ENCODE measurements around the gene NHSL2. TPM values are rescaled to one million over a fixed set of nuclear protein-coding genes. Genes with fewer than 3 reads are reported as not detected.

Gene NHSL2
- total RNA-seq, 4 donors from 2014 or later = 5.5 to 11.7 (median 7.2) TPM

DNA sequence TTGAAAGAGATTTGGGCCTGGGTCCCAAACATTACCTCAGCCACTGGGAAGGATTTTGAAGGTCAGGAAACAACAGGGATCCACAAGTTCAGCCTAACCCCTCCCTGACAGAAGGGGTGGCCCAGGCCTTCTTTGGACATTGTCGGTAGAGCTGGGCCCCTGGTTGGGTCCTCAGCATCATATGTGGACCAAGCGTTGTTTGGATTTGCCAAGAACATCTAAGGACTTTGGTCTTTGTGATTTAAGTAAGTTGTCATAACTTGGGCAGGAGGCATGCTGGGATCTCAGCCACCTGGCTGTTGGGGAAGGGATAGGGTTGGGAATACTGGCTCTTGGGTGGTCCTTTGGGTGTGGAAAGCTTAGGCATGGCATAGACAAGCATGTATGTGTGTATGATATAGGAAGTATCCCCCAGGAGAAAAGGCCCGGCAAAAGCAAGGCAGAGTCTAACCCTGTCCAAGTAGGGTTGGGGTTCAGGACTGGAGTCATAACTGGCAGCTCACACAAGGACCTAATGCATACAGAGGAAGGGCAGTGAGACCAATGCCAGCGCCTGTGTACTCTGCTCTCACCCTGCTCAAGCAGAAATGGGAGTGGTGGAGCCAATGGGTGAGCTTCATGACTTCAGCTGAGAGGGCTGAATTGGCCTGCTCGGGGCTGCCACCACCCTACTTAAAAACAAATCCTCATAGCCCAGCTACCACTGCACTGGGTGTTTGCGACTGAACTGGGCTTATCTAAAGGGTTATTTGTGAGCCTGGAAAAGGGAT, 118.2 kb downstream of the NHSL2 start:
- no peaks in the 10 kb centered on the region for H3K27me3 ChIP-seq
- DNase-seq = no peak
- no peak overlapping the region for H3K4me3 ChIP-seq (replicated peaks in 1 of 3)
- intact Hi-C loops (cut with DNase I) = no loop called here
- WGBS, 2 donors = 83 to 84% methylated on average over 2 to 4 of the region's 6 CpGs
- H3K36me3 ChIP-seq = no peaks in the 10 kb centered on the region
- peaks cover 0 to 12% of the 10 kb centered on the region in 2 donors for H3K4me1 ChIP-seq
- no peaks in the 10 kb centered on the region for H3K9me3 ChIP-seq
- H3K27ac ChIP-seq = peak overlapping the region in 1 of 3 donors; percentile 28
- TF ChIP-seq, protein P1, sequence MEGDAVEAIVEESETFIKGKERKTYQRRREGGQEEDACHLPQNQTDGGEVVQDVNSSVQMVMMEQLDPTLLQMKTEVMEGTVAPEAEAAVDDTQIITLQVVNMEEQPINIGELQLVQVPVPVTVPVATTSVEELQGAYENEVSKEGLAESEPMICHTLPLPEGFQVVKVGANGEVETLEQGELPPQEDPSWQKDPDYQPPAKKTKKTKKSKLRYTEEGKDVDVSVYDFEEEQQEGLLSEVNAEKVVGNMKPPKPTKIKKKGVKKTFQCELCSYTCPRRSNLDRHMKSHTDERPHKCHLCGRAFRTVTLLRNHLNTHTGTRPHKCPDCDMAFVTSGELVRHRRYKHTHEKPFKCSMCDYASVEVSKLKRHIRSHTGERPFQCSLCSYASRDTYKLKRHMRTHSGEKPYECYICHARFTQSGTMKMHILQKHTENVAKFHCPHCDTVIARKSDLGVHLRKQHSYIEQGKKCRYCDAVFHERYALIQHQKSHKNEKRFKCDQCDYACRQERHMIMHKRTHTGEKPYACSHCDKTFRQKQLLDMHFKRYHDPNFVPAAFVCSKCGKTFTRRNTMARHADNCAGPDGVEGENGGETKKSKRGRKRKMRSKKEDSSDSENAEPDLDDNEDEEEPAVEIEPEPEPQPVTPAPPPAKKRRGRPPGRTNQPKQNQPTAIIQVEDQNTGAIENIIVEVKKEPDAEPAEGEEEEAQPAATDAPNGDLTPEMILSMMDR (IDR thresholded peaks at IDR 0.05) = no peak
- no peak for TF ChIP-seq POLR2A (IDR thresholded peaks at IDR 0.05)

DNA sequence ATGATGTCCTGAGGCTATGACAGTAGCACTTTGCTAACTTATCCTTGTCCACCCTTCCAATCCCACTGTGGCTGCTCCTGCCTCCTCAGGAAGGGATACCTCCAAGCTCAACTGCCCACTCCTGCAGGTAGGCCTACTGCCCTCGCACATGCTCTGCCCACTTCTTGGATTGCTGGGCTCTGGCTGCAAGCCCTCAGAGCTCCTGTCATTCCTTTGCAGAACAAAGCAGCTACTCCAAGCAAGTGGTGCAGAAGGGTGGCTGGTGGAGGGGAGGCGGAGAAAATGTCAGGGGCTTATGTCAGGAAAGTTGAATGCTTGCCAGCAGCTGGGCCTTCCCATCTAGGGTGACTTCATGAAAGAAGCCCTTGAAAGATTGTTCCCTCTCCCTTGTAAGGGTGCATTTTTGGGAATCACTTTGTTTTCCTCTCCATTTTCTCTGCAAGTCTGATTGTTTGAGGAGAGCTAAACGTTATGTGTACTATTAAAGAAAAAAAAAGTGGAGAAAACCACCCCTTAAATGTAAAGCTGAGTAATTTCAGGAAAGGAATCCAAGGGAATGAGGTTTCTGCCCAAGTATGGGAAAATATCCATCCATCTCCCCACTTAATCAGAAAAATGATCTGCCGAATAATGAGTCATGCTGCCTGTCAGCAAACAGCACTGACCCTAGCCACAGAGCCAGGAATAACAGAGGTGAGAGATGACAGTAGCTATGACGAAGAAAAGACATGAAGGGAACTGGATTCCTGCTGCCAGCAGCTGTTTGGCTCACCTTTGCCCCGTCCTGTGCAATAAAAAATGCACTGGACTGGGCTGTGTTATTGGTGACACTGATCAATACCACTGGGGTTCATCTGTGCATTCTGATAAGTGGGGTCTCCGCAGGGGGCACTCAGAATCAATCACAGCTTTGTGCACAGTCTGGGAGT, 119.1 kb downstream of the NHSL2 start:
- H3K36me3 ChIP-seq = no peaks in the 10 kb centered on the region
- peak; percentile 62 to 67 for DNase-seq
- WGBS, 2 donors = 44 to 48% methylated on average over 5 to 7 of the region's 7 CpGs
- H3K4me1 ChIP-seq = peaks cover 0 to 12% of the 10 kb centered on the region in 2 donors
- no peak for TF ChIP-seq POLR2A (IDR thresholded peaks at IDR 0.05)
- TF ChIP-seq, protein P1 (IDR thresholded peaks at IDR 0.05) = no peak
- peak overlapping the region in 2 of 3 donors; percentile 1 to 28 for H3K27ac ChIP-seq
- intact Hi-C loops (cut with DNase I) = no loop called here
- no peaks in the 10 kb centered on the region for H3K27me3 ChIP-seq
- no peak overlapping the region for H3K4me3 ChIP-seq (replicated peaks in 1 of 3)
- no peaks in the 10 kb centered on the region for H3K9me3 ChIP-seq

DNA sequence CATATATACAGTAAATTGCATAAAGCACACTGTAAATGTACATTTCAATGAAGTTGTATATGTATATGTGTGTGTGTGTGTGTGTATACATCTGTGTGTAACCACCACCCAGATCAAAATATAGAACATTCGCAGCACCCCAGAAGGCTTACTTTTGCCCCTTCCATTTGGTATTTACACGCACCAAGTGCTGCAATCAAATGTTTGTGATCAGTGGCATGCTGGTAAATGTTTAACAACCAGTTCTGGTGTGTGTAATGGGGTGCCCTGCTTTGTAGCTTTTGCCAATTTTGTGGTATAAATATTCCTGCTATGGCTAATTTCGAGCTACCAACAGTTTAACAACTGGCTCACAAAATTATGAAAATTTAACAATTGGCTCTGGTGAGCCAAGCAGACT, 119.8 kb downstream of the NHSL2 start:
- DNase-seq = no peak
- no peak overlapping the region for H3K27ac ChIP-seq
- WGBS, 2 donors = 76 to 93% methylated on average over 2 to 3 of the region's 3 CpGs

DNA sequence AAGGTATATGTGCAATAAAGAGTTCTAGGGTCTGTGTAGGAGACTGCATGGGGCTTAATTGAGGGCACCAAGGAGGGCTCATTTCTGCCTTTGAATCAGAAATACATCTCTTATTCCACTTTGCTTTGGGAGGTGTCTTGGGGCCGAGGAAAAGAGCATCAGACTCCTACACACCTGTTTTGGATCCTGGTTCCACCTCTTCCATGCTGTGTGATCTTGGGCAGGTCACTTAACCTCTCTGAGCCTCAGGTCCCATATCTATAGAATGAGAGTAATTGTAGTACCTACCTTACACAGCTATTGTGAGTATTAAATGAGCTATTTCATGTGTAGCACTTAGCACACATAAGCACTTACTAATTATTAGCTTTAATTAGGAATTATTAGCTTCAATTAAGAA, 120.5 kb downstream of the NHSL2 start:
- no peak for DNase-seq
- Histone ChIP-seq H3K27me3 (no peaks in the 10 kb centered on the region), H3K4me3 (replicated peaks in 1 of 3) (no peak overlapping the region), H3K9me3 (no peaks in the 10 kb centered on the region), H3K27ac (no peak overlapping the region), H3K4me1 (peaks cover 0 to 12% of the 10 kb centered on the region in 2 donors), H3K36me3 (no peaks in the 10 kb centered on the region)
- intact Hi-C loops (cut with DNase I) = no loop called here
- TF ChIP-seq, protein P1 (IDR thresholded peaks at IDR 0.05) = no peak
- TF ChIP-seq POLR2A (IDR thresholded peaks at IDR 0.05) = no peak
- 83 to 92% methylated on average over 1 of the region's 1 CpG for WGBS, 2 donors

More for the DNA sequence above, 119.8 kb downstream of the NHSL2 start:
- intact Hi-C loops (cut with DNase I) = no loop called here
- no peaks in the 10 kb centered on the region for H3K36me3 ChIP-seq
- no peaks in the 10 kb centered on the region for H3K27me3 ChIP-seq
- H3K4me1 ChIP-seq = peaks cover 0 to 12% of the 10 kb centered on the region in 2 donors
- H3K9me3 ChIP-seq = no peaks in the 10 kb centered on the region
- H3K4me3 ChIP-seq (replicated peaks in 1 of 3) = no peak overlapping the region
- no peak for TF ChIP-seq POLR2A (IDR thresholded peaks at IDR 0.05)
- TF ChIP-seq, protein P1 (IDR thresholded peaks at IDR 0.05) = no peak

All from thyroid gland (tissue), 4 donors.